GM23248 (cell line): Measurements from ENCODE around the gene SKI. TPM values are rescaled to one million over a fixed set of nuclear protein-coding genes. Genes with fewer than 3 reads are reported as not detected.

Experiments used
- DNase-seq: peaks from one replicate; pipeline ENCODE4 v3.0.0-alpha.2; 2015
- H2AFZ ChIP-seq: fragments of 200-600 bp; sonication (generic); 2 replicates; pipeline ENCODE4 v1.6.1; 2016; ENCODE audit warnings: antibody characterized with exemption
- H3F3A ChIP-seq: fragments of 200-600 bp; sonication (generic); 2 replicates; pipeline ENCODE4 v1.6.1; 2016; ENCODE audit warnings: mild to moderate bottlenecking, antibody characterized with exemption, mixed run types; ENCODE audit not compliant: insufficient read depth
- H3K27ac ChIP-seq: fragments of 200-600 bp; sonication (generic); 2 replicates; pipeline ENCODE4 v1.5.1; 2016; ENCODE audit warnings: mild to moderate bottlenecking
- H3K27me3 ChIP-seq: fragments of 200-600 bp; sonication (generic); replicated peaks from 2 replicates; pipeline ENCODE4 v1.6.1; 2016; ENCODE audit warnings: mild to moderate bottlenecking; ENCODE audit not compliant: insufficient read depth
- H3K36me3 ChIP-seq: fragments of 200-600 bp; sonication (generic); 2 replicates; pipeline ENCODE4 v1.6.1; 2016; ENCODE audit warnings: low read depth, mild to moderate bottlenecking
- H3K4me1 ChIP-seq: fragments of 200-600 bp; sonication (generic); 2 replicates; pipeline ENCODE4 v1.6.1; 2016; ENCODE audit warnings: mild to moderate bottlenecking; ENCODE audit not compliant: insufficient read depth
- H3K4me2 ChIP-seq: fragments of 200-600 bp; sonication (generic); one replicate; pipeline ENCODE4 v1.6.1; 2016; ENCODE audit warnings: mild to moderate bottlenecking; ENCODE audit not compliant: unreplicated experiment
- H3K4me3 ChIP-seq: fragments of 200-600 bp; sonication (generic); 2 replicates; pipeline ENCODE4 v1.5.1; 2016; ENCODE audit warnings: mild to moderate bottlenecking
- H3K79me2 ChIP-seq: fragments of 200-600 bp; sonication (generic); 2 replicates; pipeline ENCODE4 v1.6.1; 2016; ENCODE audit warnings: mild to moderate bottlenecking; ENCODE audit not compliant: insufficient read depth
- H3K9ac ChIP-seq: fragments of 200-600 bp; sonication (generic); 2 replicates; pipeline ENCODE4 v1.6.1; 2016; ENCODE audit warnings: mild to moderate bottlenecking
- H3K9me2 ChIP-seq: fragments of 200-600 bp; sonication (generic); 2 replicates; pipeline ENCODE4 v1.6.1; 2016; ENCODE audit warnings: mixed run types, mild to moderate bottlenecking, moderate library complexity; ENCODE audit not compliant: insufficient read depth
- H3K9me3 ChIP-seq: fragments of 200-600 bp; sonication (generic); one replicate; pipeline ENCODE4 v1.6.1; 2017; ENCODE audit warnings: low read depth
- H4K20me1 ChIP-seq: fragments of 200-600 bp; sonication (generic); 2 replicates; pipeline ENCODE4 v1.6.0; 2016; ENCODE audit not compliant: insufficient read depth
- EZH2 ChIP-seq: fragments of 200-600 bp; sonication (generic); IDR thresholded peaks from 2 replicates; pipeline ENCODE4 v1.6.1; 2018; ENCODE audit warnings: antibody characterized with exemption, mild to moderate bottlenecking; ENCODE audit not compliant: insufficient read depth, poor library complexity, severe bottlenecking
- EZH2phosphoT487 ChIP-seq: fragments of 200-600 bp; sonication (generic); IDR thresholded peaks from 2 replicates; pipeline ENCODE4 v1.6.1; 2018; ENCODE audit warnings: antibody characterized with exemption, moderate library complexity, mild to moderate bottlenecking, low read depth; ENCODE audit not compliant: insufficient read depth
- WGBS, 2 experiments: methylation state at CpG; one replicate each; pipeline ENCODE4 v1.1.6; 2015 to 2017; ENCODE audit warnings: low lambda C conversion rate in 2 of 2, low coverage in 1 of 2; ENCODE audit errors: missing lambda C conversion rate in 2 of 2; 5-methylcytosine and 5-hydroxymethylcytosine counted together
- in situ Hi-C: fragments of 300-500 bp; cut with MboI; formaldehyde crosslinking; loops from 2 replicates; pipeline ENCODE4 v1.15.0; 2020
- polyA plus RNA-seq: library from polyadenylated mRNA; unstranded; fragments of >200 nt; fragmentation: Nextera tagmentation; extraction: Ambion mirVana; gene quantifications from 2 replicates; pipeline ENCODE4 v1.2.1, GENCODE V29; 2016
- total RNA-seq: library from RNA; depleted of rRNA; stranded (reverse); fragments of >200 nt; shearing (Covaris generic); gene quantifications from 2 replicates; pipeline ENCODE4 v1.2.3, GENCODE V29; 2014

SKI gene
- total and polyA plus RNA-seq, 2 experiments from 2014 or later = 3.8 to 23.1 TPM

DNA sequence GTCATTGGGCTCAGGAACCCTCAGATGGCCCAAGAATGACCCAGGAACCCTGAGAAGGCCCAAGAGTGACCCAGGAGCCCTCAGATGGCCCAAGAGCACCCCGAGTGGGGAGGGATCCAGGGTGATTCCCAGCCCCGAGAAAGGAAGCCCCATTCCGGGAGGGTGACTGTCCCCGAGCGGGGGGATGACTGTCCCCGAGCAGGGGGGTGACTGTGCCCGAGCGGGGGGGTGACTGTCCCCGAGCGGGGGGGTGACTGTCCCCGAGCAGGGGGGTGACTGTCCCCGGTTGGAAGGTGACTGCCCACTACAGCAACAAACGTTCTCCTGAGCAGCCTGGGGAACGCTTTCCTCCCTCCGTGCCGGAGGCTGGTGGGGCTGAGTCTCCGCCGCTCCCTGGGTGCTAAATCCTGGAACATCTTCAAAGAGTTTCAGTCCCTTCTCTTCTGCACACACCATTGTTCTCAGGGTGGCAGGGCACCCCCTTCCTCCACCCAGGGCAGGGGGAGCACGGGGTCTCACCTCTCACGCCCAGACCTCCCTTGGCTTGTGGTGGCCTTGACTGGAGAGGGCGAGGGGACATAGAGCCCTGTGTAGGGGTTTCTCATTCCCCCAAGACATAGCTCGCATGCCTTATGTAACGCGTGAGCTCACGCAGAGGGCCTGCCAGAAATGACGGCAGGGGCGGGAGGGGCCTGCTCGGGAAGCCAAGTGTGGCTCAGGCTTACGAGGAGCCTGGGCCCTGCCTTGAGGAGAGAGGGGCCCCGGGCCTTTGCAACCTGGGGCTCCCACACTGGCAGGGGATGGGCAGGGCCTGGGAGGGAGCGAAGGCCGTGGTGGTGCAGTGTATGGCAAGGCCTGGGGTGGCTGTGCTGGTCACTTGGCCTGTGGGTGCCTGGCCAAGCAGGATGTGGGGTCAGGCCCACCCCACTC is 14.3 kb upstream of the SKI start:
- peak; percentile 95 for DNase-seq
- WGBS, 2 experiments = 7 to 10% methylated on average over 17 to 24 of the region's 32 CpGs
- H3F3A ChIP-seq = peaks cover 20% of the 10 kb centered on the region; the same call in 1 of the 2 replicates
- no peak for TF ChIP-seq EZH2
- H3K27me3 ChIP-seq = no peaks in the 10 kb centered on the region
- H3K79me2 ChIP-seq = no peaks in the 10 kb centered on the region
- peaks cover 31% of the 10 kb centered on the region for H3K4me1 ChIP-seq
- in situ Hi-C loops = no loop called here
- peak overlapping the region; percentile 96 for H3K27ac ChIP-seq
- H2AFZ ChIP-seq = peak overlapping the region; percentile 74
- H3K4me3 ChIP-seq = peak overlapping the region; percentile 55
- no peaks in the 10 kb centered on the region for H4K20me1 ChIP-seq
- no peaks in the 10 kb centered on the region for H3K36me3 ChIP-seq
- H3K9me3 ChIP-seq = no peaks in the 10 kb centered on the region
- peak overlapping the region; percentile 79 for H3K4me2 ChIP-seq
- H3K9me2 ChIP-seq = no peaks in the 10 kb centered on the region
- peak overlapping the region; percentile 92 for H3K9ac ChIP-seq

DNA sequence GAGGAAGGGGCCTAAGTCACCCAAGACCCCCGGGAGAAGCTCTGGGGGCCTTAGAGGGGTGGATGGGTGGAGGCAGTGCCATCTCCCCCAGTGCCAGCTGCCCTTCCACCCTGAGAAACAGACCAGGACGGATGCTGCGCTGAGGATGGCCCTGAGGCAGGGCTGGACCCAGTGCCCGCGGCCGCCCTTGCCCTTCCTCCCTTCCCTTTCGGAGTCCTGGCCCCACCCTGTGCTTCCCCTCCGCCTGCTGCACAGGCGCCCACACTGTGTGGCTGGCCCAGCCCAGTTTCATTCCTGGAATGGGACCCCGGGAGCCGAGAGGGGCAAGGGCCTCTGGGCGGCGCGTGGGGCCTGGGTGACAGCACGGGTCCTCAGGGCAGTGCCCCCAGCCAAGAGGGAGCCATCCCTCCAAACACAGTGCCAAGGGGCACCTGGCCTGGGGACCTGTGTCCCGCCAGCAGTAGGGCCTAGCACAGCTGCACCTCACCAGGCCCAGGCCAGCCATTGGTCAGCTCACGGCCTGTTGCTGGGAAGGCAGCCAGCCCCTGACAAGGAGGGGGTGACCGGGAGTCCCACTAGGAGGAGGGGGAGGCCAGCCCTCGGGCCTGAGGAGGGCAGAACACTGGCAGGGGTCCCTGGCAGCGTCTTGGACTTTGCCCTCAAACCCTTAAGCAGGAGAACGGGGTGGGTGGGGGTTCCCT is 13.4 kb upstream of the SKI start:
- H3F3A ChIP-seq = peaks cover 14% of the 10 kb centered on the region; the same call in 1 of the 2 replicates
- H3K27me3 ChIP-seq = no peaks in the 10 kb centered on the region
- peak overlapping the region; percentile 74 for H2AFZ ChIP-seq
- H3K9me3 ChIP-seq = no peaks in the 10 kb centered on the region
- TF ChIP-seq EZH2phosphoT487 (no peak), EZH2 (no peak)
- H3K4me1 ChIP-seq = peaks cover 26% of the 10 kb centered on the region
- peak overlapping the region; percentile 92 for H3K9ac ChIP-seq
- H3K4me3 ChIP-seq = no peak overlapping the region
- H3K4me2 ChIP-seq = peak overlapping the region; percentile 79
- H3K36me3 ChIP-seq = no peaks in the 10 kb centered on the region
- no peaks in the 10 kb centered on the region for H4K20me1 ChIP-seq
- in situ Hi-C loops = no loop called here
- no peaks in the 10 kb centered on the region for H3K9me2 ChIP-seq
- WGBS, 2 experiments = 48 to 52% methylated on average over 15 to 19 of the region's 21 CpGs
- peak overlapping the region; percentile 96 for H3K27ac ChIP-seq
- no peaks in the 10 kb centered on the region for H3K79me2 ChIP-seq
- DNase-seq = no peak

- Histone ChIP-seq H3K4me1 (peaks cover 26% of the 10 kb centered on the region), H3K9me3 (no peaks in the 10 kb centered on the region), H4K20me1 (no peaks in the 10 kb centered on the region), H3K9ac (no peak overlapping the region), H3K9me2 (no peaks in the 10 kb centered on the region), H3K27ac (no peak overlapping the region), H3K36me3 (no peaks in the 10 kb centered on the region), H3K27me3 (no peaks in the 10 kb centered on the region), H2AFZ (no peak overlapping the region), H3K4me2 (no peak overlapping the region), H3K79me2 (no peaks in the 10 kb centered on the region), H3K4me3 (no peak overlapping the region), H3F3A (peaks cover 14% of the 10 kb centered on the region; the same call in 1 of the 2 replicates)
- WGBS, 2 experiments = 94 to 100% methylated on average over 8 to 14 of the region's 14 CpGs
- in situ Hi-C loops = no loop called here
- TF ChIP-seq EZH2 = no peak
- DNase-seq = no peak
Measured at GRCh38 chr1:2215329-2215728, 12.8 kb upstream of the SKI start.

DNA sequence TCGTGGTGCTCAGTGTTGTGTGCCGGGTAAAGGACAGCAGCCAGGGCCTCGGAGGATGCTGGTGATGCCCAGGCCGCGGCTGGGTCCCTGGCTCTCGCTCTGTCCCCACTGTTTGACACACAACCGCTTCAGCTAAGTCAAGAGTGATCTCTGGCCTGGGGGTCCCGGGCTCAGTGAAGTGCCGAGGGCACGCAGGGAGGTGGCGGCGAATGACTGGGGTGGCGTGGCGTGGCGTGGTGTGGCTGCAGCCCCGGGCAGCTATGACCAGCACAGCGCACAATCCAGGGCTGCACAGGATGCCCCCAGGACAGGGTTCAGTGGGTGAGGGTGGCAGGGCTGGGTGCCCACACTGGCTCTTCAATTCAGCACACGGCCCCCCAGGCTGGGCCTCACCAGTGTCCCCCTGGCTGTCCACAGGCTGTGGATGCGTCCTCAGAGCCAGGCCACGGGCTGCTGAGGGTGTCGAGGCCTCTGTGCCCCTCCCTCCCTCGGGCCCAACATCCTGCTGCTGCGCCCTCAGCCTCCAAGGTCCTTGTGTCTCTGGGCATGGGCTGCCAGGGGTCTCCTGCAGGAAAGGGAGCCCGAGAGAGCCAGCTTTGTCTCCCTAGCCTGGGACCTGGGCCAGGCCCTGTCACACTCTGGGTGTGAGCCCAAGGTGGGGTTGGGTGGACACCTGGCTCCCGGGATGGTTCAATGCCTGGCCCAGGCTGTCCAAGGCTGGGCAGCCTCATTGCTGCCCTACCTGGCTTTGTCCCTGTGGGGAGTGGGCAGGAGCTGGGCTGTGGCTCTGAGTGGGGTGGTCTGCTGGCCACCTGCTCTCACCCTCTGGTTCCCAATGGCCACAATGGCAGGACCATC is 12.0 kb upstream of the SKI start:
- TF ChIP-seq EZH2 = no peak
- Histone ChIP-seq H3K36me3 (no peaks in the 10 kb centered on the region), H3K9me2 (no peaks in the 10 kb centered on the region), H3K4me1 (peaks cover 26% of the 10 kb centered on the region), H3K9me3 (no peaks in the 10 kb centered on the region), H3F3A (peaks cover 14% of the 10 kb centered on the region; the same call in 1 of the 2 replicates), H3K4me2 (no peak overlapping the region), H3K27ac (no peak overlapping the region), H3K9ac (no peak overlapping the region), H2AFZ (no peak overlapping the region), H3K4me3 (no peak overlapping the region), H3K27me3 (no peaks in the 10 kb centered on the region), H4K20me1 (no peaks in the 10 kb centered on the region), H3K79me2 (no peaks in the 10 kb centered on the region)
- DNase-seq = no peak
- WGBS, 2 experiments = 85 to 86% methylated on average over 21 to 24 of the region's 25 CpGs
- in situ Hi-C loops = no loop called here
